ENCODE data around the gene VSNL1.

DNA sequence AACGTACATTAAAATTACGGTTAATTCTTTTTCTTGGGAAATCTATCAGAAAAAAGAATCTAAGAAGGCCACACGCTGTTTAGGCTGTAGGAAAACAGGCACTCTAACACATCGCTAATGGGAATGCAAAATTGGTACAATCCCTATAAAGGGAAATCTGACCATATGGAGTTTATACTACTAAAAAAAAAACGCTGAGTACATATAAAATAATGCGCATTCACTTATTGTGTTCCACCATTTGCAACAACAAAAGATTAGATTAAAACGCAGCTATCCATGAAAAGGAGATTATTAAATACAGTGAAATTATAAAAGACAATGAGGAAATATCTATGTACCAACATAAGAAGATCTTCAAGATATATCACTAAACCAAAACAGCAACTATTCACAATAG is 150.3 kb downstream of the VSNL1 start:
- TF ChIP-seq, protein P1, sequence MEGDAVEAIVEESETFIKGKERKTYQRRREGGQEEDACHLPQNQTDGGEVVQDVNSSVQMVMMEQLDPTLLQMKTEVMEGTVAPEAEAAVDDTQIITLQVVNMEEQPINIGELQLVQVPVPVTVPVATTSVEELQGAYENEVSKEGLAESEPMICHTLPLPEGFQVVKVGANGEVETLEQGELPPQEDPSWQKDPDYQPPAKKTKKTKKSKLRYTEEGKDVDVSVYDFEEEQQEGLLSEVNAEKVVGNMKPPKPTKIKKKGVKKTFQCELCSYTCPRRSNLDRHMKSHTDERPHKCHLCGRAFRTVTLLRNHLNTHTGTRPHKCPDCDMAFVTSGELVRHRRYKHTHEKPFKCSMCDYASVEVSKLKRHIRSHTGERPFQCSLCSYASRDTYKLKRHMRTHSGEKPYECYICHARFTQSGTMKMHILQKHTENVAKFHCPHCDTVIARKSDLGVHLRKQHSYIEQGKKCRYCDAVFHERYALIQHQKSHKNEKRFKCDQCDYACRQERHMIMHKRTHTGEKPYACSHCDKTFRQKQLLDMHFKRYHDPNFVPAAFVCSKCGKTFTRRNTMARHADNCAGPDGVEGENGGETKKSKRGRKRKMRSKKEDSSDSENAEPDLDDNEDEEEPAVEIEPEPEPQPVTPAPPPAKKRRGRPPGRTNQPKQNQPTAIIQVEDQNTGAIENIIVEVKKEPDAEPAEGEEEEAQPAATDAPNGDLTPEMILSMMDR (IDR thresholded peaks at IDR 0.05): no peak
- TF ChIP-seq POLR2AphosphoS5 (IDR thresholded peaks at IDR 0.05; ENCODE audit: insufficient read depth in 1 of 2, low read depth in 1 of 2) (no peak), POLR2A (IDR thresholded peaks at IDR 0.05) (no peak)

Data from vagina (tissue), 2 donors.